Sigmoid colon (tissue), 7 donors: Measurements from ENCODE around the gene SLC6A6. TPM values are rescaled to one million over a fixed set of nuclear protein-coding genes. Genes with fewer than 3 reads are reported as not detected.

ENCODE experiments used
- DNase-seq: peaks from one replicate; pipeline ENCODE4 v3.0.0-alpha.2; 2019
- H3K27ac ChIP-seq, 4 donors: fragments of 200-600 bp; sonication (generic); one replicate each; pipeline ENCODE4 v1.5.1; 2016 to 2019; ENCODE audit warnings: mild to moderate bottlenecking in 1 of 4
- H3K27me3 ChIP-seq, 3 donors: fragments of 200-600 bp; sonication (generic); one replicate each; pipeline ENCODE4 v1.5.1; 2019; ENCODE audit warnings: mild to moderate bottlenecking in 1 of 3
- H3K36me3 ChIP-seq, 4 donors: fragments of 200-600 bp; sonication (generic); one replicate each; pipeline ENCODE4 v1.5.1; 2016 to 2019
- H3K4me1 ChIP-seq, 4 donors: fragments of 200-600 bp; sonication (generic); one replicate each; pipeline ENCODE4 v1.5.1; 2017 to 2019
- H3K4me3 ChIP-seq, 4 donors: fragments of 200-600 bp; sonication (generic); one replicate each; pipeline ENCODE4 v1.5.1; 2017 to 2019; ENCODE audit warnings: mild to moderate bottlenecking in 2 of 4, moderate library complexity in 1 of 4
- H3K9me3 ChIP-seq, 4 donors: fragments of 200-600 bp in 3 of 4; sonication (generic) in 3 of 4; one replicate each; pipeline versions ENCODE4 v1.5.1 to v1.6.1; 2013 to 2019
- CTCF ChIP-seq, 4 experiments: fragments of 450-650 bp in 3 of 4; fragments of 200-600 bp in 1 of 4; IDR thresholded peaks; one replicate each; pipeline ENCODE4 v1.5.1; 2016 to 2019; ENCODE audit warnings: antibody characterized with exemption in 4 of 4, mild to moderate bottlenecking in 3 of 4, moderate library complexity in 2 of 4
- EP300 ChIP-seq, 4 donors: sonication (generic); formaldehyde crosslinking; IDR thresholded peaks; one replicate each; pipeline ENCODE4 v1.6.1; 2017; ENCODE audit warnings: antibody characterized with exemption in 4 of 4
- POLR2A ChIP-seq, 2 donors: fragments of 450-650 bp; IDR thresholded peaks; one replicate each; pipeline ENCODE4 v1.6.1; 2016; ENCODE audit warnings: antibody characterized with exemption in 2 of 2, mild to moderate bottlenecking in 2 of 2, moderate library complexity in 2 of 2
- POLR2AphosphoS5 ChIP-seq, 4 donors: sonication (generic); formaldehyde crosslinking; IDR thresholded peaks; one replicate each; pipeline ENCODE4 v1.6.1; 2017; ENCODE audit warnings: antibody characterized with exemption in 4 of 4
- WGBS, 2 donors: extraction: QIAGEN DNeasy Blood & Tissue Kit; methylation state at CpG; one replicate each; pipeline ENCODE4 v1.1.7; 2013; 5-methylcytosine and 5-hydroxymethylcytosine counted together
- intact Hi-C: fragments of 100-400 bp; cut with DNase I; formaldehyde crosslinking; loops from one replicate; pipeline ENCODE4 v1.15.1; 2023
- polyA plus RNA-seq, 3 donors: library from polyadenylated mRNA; stranded (reverse); fragments of 200-250 nt; gene quantifications; one replicate each; pipeline ENCODE4 v1.2.3, GENCODE V29; 2013
- total RNA-seq, 4 donors: library from RNA; depleted of rRNA; stranded (reverse); fragments of >200 nt; gene quantifications; one replicate each; pipeline ENCODE4 v1.1.0, GENCODE V29; 2016
- donor health status: healthy with polysubstance abuse.
- donor health status: Bipolar disorder and iron deficiency.
- donor health status: healthy.

SLC6A6 gene
- total and polyA plus RNA-seq, 7 donors, result 2.3 to 19.1 (median 8.4) TPM

GRCh38 chr3:14505803-14506500, 103.5 kb downstream of the SLC6A6 start:
- Histone ChIP-seq H3K4me3 (no peak overlapping the region), H3K36me3 (no peaks in the 10 kb centered on the region), H3K9me3 (peaks cover 0 to 5% (median 0%) of the 10 kb centered on the region in 4 donors), H3K27me3 (no peaks in the 10 kb centered on the region), H3K4me1 (peaks cover 0 to 6% (median 2%) of the 10 kb centered on the region in 4 donors), H3K27ac (no peak overlapping the region)
- DNase-seq, result peak; percentile 49
- no peak for TF ChIP-seq POLR2AphosphoS5 (IDR thresholded peaks at IDR 0.05)
- no peak for TF ChIP-seq CTCF (IDR thresholded peaks at IDR 0.05)
- TF ChIP-seq POLR2A (IDR thresholded peaks at IDR 0.05), result no peak
- TF ChIP-seq EP300 (IDR thresholded peaks at IDR 0.05), result no peak
- 84 to 87% methylated on average over 16 of the region's 16 CpGs for WGBS, 2 donors
- intact Hi-C loops, result no loop called here

GRCh38 chr3:14506626-14507304, 104.4 kb downstream of the SLC6A6 start:
- DNase-seq, result peak; percentile 34
- no peaks in the 10 kb centered on the region for H3K27me3 ChIP-seq
- WGBS, 2 donors, result 86 to 89% methylated on average over 15 of the region's 15 CpGs
- no peak overlapping the region for H3K4me3 ChIP-seq
- TF ChIP-seq POLR2A (IDR thresholded peaks at IDR 0.05) (no peak), POLR2AphosphoS5 (IDR thresholded peaks at IDR 0.05) (no peak), CTCF (IDR thresholded peaks at IDR 0.05) (no peak), EP300 (IDR thresholded peaks at IDR 0.05) (no peak)
- peaks cover 0 to 5% (median 0%) of the 10 kb centered on the region in 4 donors for H3K9me3 ChIP-seq
- peaks cover 0 to 6% (median 2%) of the 10 kb centered on the region in 4 donors for H3K4me1 ChIP-seq
- intact Hi-C loops, result no loop called here
- H3K36me3 ChIP-seq, result no peaks in the 10 kb centered on the region
- no peak overlapping the region for H3K27ac ChIP-seq

GRCh38 chr3:14507305-14507741, 104.9 kb downstream of the SLC6A6 start:
- H3K4me1 ChIP-seq, result peaks cover 0 to 6% (median 2%) of the 10 kb centered on the region in 4 donors
- intact Hi-C loops, result no loop called here
- H3K36me3 ChIP-seq, result no peaks in the 10 kb centered on the region
- no peak overlapping the region for H3K4me3 ChIP-seq
- no peaks in the 10 kb centered on the region for H3K27me3 ChIP-seq
- peaks cover 0 to 5% (median 0%) of the 10 kb centered on the region in 4 donors for H3K9me3 ChIP-seq
- no peak for TF ChIP-seq POLR2AphosphoS5 (IDR thresholded peaks at IDR 0.05)
- no peak for TF ChIP-seq POLR2A (IDR thresholded peaks at IDR 0.05)
- TF ChIP-seq EP300 (IDR thresholded peaks at IDR 0.05), result no peak
- no peak for TF ChIP-seq CTCF (IDR thresholded peaks at IDR 0.05)
- WGBS, 2 donors, result 55 to 72% methylated on average over 13 of the region's 13 CpGs
- no peak overlapping the region for H3K27ac ChIP-seq
- DNase-seq, result peak; percentile 57

GRCh38 chr3:14507757-14508504, 105.5 kb downstream of the SLC6A6 start:
- intact Hi-C loops, result loop anchor here (2.0 kb wide), 1 partner anchor 413 kb away; no protein-coding TSS in a partner anchor

More at GRCh38 chr3:14507757-14508504, 105.5 kb downstream of the SLC6A6 start:
- peaks cover 0 to 2% (median 0%) of the 10 kb centered on the region in 4 donors for H3K9me3 ChIP-seq
- H3K36me3 ChIP-seq, result no peaks in the 10 kb centered on the region
- H3K27me3 ChIP-seq, result no peaks in the 10 kb centered on the region
- WGBS, 2 donors, result 86 to 94% methylated on average over 6 of the region's 6 CpGs
- TF ChIP-seq POLR2AphosphoS5 (IDR thresholded peaks at IDR 0.05) (no peak), CTCF (IDR thresholded peaks at IDR 0.05) (no peak)
- H3K4me3 ChIP-seq, result no peak overlapping the region
- H3K27ac ChIP-seq, result no peak overlapping the region
- no peak for DNase-seq
- peaks cover 0 to 6% (median 2%) of the 10 kb centered on the region in 4 donors for H3K4me1 ChIP-seq
